ENCODE results near the gene ARHGAP45. TPM values are rescaled to one million over a fixed set of nuclear protein-coding genes. Genes with fewer than 3 reads are reported as not detected.

ARHGAP45 gene
- total RNA-seq, 1 donor from 2014 or later, result 3.2 TPM

GRCh38 chr19:1110809-1111640 lies 44.1 kb downstream of the ARHGAP45 start:
- DNase-seq (ENCODE audit: low spot score in 2 of 2, unreplicated experiment in 2 of 2), result no peak
- H3K27me3 Mint-ChIP-seq (ENCODE audit: low read depth), result no peaks in the 10 kb centered on the region
- H3K4me1 Mint-ChIP-seq, result peaks cover 3% of the 10 kb centered on the region
- no peaks in the 10 kb centered on the region for H3K36me3 Mint-ChIP-seq
- H3K9me3 Mint-ChIP-seq, result no peaks in the 10 kb centered on the region
- no peak overlapping the region for H3K27ac Mint-ChIP-seq
- no peak overlapping the region for H3K4me3 Mint-ChIP-seq
- TF ChIP-seq CTCF (IDR thresholded peaks at IDR 0.05; ENCODE audit: unreplicated experiment), result no peak

GRCh38 chr19:1111641-1112267 lies 44.8 kb downstream of the ARHGAP45 start:
- no peak for DNase-seq (ENCODE audit: low spot score in 2 of 2, unreplicated experiment in 2 of 2)
- no peak for TF ChIP-seq CTCF (IDR thresholded peaks at IDR 0.05; ENCODE audit: unreplicated experiment)

DNA sequence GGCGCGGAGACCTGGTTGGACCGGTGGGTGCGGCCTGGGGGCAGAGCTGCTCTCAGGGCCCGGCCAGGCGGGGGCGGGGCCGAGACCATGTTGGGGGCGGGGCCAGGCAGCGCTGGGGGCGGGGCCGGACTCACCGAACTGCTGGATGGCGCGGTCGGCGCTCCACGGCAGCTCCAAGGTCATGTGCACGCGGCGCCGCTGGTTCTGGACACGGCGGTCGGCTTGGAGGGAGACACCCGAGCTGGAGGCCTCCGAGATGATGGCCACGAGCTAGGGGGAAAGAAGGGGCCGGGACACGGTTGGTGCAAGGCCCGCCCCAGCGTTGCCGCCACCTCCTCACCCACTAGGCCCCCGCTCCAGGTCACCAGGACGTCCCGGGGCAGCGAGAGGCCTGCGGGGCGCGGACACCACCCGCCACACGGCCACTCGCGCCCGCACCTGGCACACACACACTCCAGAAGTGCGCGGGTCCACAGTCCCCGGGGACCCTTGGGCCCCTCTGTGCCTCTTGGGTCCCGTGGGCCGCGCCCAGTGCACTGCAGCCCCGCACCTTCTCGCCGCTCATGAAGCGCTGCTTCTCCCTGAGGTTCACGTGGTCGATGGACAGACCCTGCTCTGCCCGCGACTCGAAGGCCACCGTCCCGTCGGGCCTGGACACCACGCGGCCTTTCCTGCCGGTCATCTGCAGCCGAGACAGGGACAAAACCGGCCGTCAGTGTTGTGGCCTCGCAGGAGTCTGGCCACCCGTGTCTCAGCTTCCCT lies 45.5 kb downstream of the ARHGAP45 start:
- TF ChIP-seq CTCF (IDR thresholded peaks at IDR 0.05; ENCODE audit: unreplicated experiment), result no peak

More at GRCh38 chr19:1111641-1112267, 44.8 kb downstream of the ARHGAP45 start:
- H3K4me1 Mint-ChIP-seq, result peaks cover 1% of the 10 kb centered on the region
- H3K4me3 Mint-ChIP-seq, result no peak overlapping the region
- H3K9me3 Mint-ChIP-seq, result no peaks in the 10 kb centered on the region
- no peaks in the 10 kb centered on the region for H3K36me3 Mint-ChIP-seq
- no peak overlapping the region for H3K27ac Mint-ChIP-seq
- no peaks in the 10 kb centered on the region for H3K27me3 Mint-ChIP-seq (ENCODE audit: low read depth)

GRCh38 chr19:1113030-1113985 lies 46.3 kb downstream of the ARHGAP45 start:
- Mint-ChIP-seq H3K27ac (peak overlapping the region; percentile 12), H3K36me3 (no peaks in the 10 kb centered on the region), H3K9me3 (no peaks in the 10 kb centered on the region), H3K4me1 (no peaks in the 10 kb centered on the region), H3K27me3 (ENCODE audit: low read depth) (no peaks in the 10 kb centered on the region), H3K4me3 (peak overlapping the region; percentile 17)
- DNase-seq (ENCODE audit: low spot score in 2 of 2, unreplicated experiment in 2 of 2), result peak; percentile 92 to 93
- peak; percentile 80 for TF ChIP-seq CTCF (IDR thresholded peaks at IDR 0.05; ENCODE audit: unreplicated experiment)

More for the DNA sequence above, 45.5 kb downstream of the ARHGAP45 start:
- Mint-ChIP-seq H3K27me3 (ENCODE audit: low read depth) (no peaks in the 10 kb centered on the region), H3K4me3 (no peak overlapping the region), H3K36me3 (no peaks in the 10 kb centered on the region), H3K9me3 (no peaks in the 10 kb centered on the region), H3K4me1 (no peaks in the 10 kb centered on the region), H3K27ac (no peak overlapping the region)
- peak in 1 of 2 experiments; percentile 49 for DNase-seq (ENCODE audit: low spot score in 2 of 2, unreplicated experiment in 2 of 2)

Measured in mesothelial cell of epicardium (in vitro differentiated cells).